Tibial artery (tissue), 4 donors: ENCODE results near the gene LEKR1.
"Not testable (repeated sequence)": the region's sequence is repeated elsewhere in the genome, so short reads cannot be mapped to it uniquely, and the experiment has no call there.

Experiments used
- DNase-seq, 2 donors: peaks; one replicate each; pipeline ENCODE4 v3.0.0-alpha.2; 2019
- H3K27ac ChIP-seq, 2 donors: fragments of 200-600 bp; sonication (generic) in 1 of 2; 1 replicate in 1 of 2; 2 replicates in 1 of 2; pipeline ENCODE4 v1.5.1; 2018 to 2019; ENCODE audit warnings: mild to moderate bottlenecking in 1 of 2
- H3K27me3 ChIP-seq, 2 donors: fragments of 200-600 bp; sonication (generic) in 1 of 2; one replicate each; pipeline versions ENCODE4 v1.5.1 to v1.6.0; 2016 to 2019
- H3K36me3 ChIP-seq, 3 donors: fragments of 200-600 bp; sonication (generic) in 2 of 3; one replicate each; pipeline ENCODE4 v1.5.1; 2016 to 2019; ENCODE audit warnings: mild to moderate bottlenecking in 2 of 3
- H3K4me1 ChIP-seq, 4 donors: fragments of 200-600 bp; sonication (generic) in 2 of 4; 1 replicate in 3 of 4; 2 replicates in 1 of 4; pipeline ENCODE4 v1.5.1; 2016 to 2019
- H3K4me3 ChIP-seq, 2 donors: fragments of 200-600 bp; sonication (generic) in 1 of 2; 1 replicate in 1 of 2; 2 replicates in 1 of 2; pipeline ENCODE4 v1.5.1; 2018 to 2019; ENCODE audit warnings: mild to moderate bottlenecking in 2 of 2
- H3K9me3 ChIP-seq, 3 donors: fragments of 200-600 bp; sonication (generic) in 1 of 3; one replicate each; pipeline ENCODE4 v1.5.1; 2016 to 2019
- CTCF ChIP-seq, 2 experiments: fragments of 200-600 bp in 1 of 2; fragments of 450-650 bp in 1 of 2; IDR thresholded peaks; one replicate each; pipeline ENCODE4 v1.5.1; 2017 to 2019; ENCODE audit warnings: antibody characterized with exemption in 2 of 2, mild to moderate bottlenecking in 1 of 2, moderate library complexity in 1 of 2
- intact Hi-C: fragments of 100-400 bp; cut with DNase I; formaldehyde crosslinking; loops from one replicate; pipeline ENCODE4 v1.15.0; 2023; ENCODE audit warnings: low total_unique reads

LEKR1 gene

GRCh38 chr3:156888176-156888575 is 62.0 kb downstream of the LEKR1 start:
- no peak for TF ChIP-seq CTCF (IDR thresholded peaks at IDR 0.05)
- H3K36me3 ChIP-seq = no peaks in the 10 kb centered on the region
- no peaks in the 10 kb centered on the region for H3K27me3 ChIP-seq
- DNase-seq = no peak
- peaks cover 0 to 19% (median 13%) of the 10 kb centered on the region in 4 donors for H3K4me1 ChIP-seq
- no peak overlapping the region for H3K4me3 ChIP-seq
- H3K9me3 ChIP-seq = peaks cover 0 to 4% (median 0%) of the 10 kb centered on the region in 3 donors
- H3K27ac ChIP-seq = peak overlapping the region; percentile 3 to 50
- intact Hi-C loops = no loop called here

DNA sequence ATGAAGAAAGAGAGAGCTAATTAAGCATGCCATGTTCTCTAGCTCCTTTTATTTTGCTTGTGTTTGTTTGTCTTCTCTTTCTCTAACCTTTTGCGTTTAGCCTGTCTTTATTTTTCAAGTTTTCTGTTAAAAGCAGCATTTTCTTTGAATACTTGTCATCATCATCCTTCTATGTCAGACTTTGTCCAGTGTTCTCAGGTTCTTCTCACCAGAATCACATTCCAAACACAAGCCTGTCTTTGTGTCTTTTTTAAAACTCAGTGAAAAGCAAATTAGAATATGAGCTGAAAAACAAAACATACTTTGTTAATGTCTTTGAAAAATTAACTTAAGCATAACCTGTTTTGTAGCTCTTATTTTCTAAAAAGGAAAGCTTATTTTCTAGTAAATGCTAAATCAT is 62.4 kb downstream of the LEKR1 start:
- intact Hi-C loops = no loop called here
- DNase-seq = no peak
- Histone ChIP-seq H3K4me3 (no peak overlapping the region), H3K4me1 (peaks cover 0 to 19% (median 13%) of the 10 kb centered on the region in 4 donors), H3K9me3 (peaks cover 0 to 4% (median 0%) of the 10 kb centered on the region in 3 donors), H3K27me3 (no peaks in the 10 kb centered on the region), H3K27ac (peak overlapping the region; percentile 3 to 50), H3K36me3 (no peaks in the 10 kb centered on the region)
- TF ChIP-seq CTCF (IDR thresholded peaks at IDR 0.05) = no peak

DNA sequence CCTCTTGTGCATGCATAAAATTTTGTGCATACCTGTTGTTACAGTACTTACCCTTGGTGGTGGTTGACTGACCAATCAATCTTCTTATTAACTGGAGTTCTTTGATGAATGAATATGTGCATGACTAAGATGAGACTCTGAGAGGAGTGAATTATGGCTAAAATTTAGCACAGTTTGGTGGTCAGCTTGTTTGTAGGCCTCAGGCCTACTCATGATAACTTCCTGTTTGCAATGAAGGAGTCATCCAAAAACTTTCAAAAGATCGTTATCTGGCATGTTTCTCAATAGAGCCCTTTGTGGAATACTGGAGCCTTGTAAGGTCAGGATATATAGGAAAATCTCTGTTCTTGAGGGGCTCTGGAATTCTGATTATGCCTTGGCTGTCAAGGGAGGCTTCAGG is 66.5 kb downstream of the LEKR1 start:
- Histone ChIP-seq H3K4me1 (peaks cover 0 to 19% (median 13%) of the 10 kb centered on the region in 4 donors), H3K36me3 (no peaks in the 10 kb centered on the region), H3K27me3 (no peaks in the 10 kb centered on the region), H3K9me3 (no peaks in the 10 kb centered on the region), H3K4me3 (no peak overlapping the region), H3K27ac (no peak overlapping the region)
- intact Hi-C loops = no loop called here
- DNase-seq = no peak
- TF ChIP-seq CTCF (IDR thresholded peaks at IDR 0.05) = no peak

GRCh38 chr3:156895374-156895773 is 69.2 kb downstream of the LEKR1 start:
- H3K36me3 ChIP-seq, H3K27me3 ChIP-seq, H3K4me3 ChIP-seq, H3K27ac ChIP-seq, H3K9me3 ChIP-seq, intact Hi-C loops, DNase-seq: not testable (repeated sequence)
- peaks cover 0 to 11% (median 4%) of the 10 kb centered on the region in 4 donors for H3K4me1 ChIP-seq

DNA sequence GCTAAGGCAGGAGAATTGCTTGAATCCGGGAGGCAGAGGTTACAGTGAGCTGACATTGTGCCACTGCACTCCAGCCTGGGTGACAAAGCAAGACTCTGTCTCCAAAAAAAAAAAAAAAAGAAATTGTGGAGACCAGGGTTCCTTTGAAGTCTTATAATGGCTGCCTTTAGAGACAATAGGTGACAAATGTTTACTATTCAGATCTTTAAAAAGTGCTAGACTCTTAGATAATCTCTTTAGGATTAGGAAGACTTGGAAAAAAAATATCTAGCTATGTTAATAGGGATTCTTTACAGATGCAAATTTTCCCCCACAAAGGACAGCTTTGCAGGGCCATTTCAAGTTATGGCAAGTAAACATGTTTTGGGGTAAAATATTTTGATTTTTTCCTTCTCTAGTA is 71.7 kb downstream of the LEKR1 start:
- H3K36me3 ChIP-seq, DNase-seq, H3K27me3 ChIP-seq, H3K27ac ChIP-seq, intact Hi-C loops, H3K4me3 ChIP-seq, H3K9me3 ChIP-seq: not testable (repeated sequence)
- peaks cover 0 to 28% (median 7%) of the 10 kb centered on the region in 4 donors for H3K4me1 ChIP-seq

- Histone ChIP-seq H3K4me1 (peaks cover 0 to 34% (median 7%) of the 10 kb centered on the region in 4 donors), H3K36me3 (no peaks in the 10 kb centered on the region), H3K9me3 (no peaks in the 10 kb centered on the region), H3K27me3 (no peaks in the 10 kb centered on the region), H3K4me3 (no peak overlapping the region), H3K27ac (peak overlapping the region in 1 of 2 donors; percentile 12)
- TF ChIP-seq CTCF (IDR thresholded peaks at IDR 0.05) = no peak
- DNase-seq = no peak
- intact Hi-C loops = no loop called here
These were observed 72.2 kb downstream of the LEKR1 start for GRCh38 chr3:156898296-156898880.

- Histone ChIP-seq H3K36me3 (no peaks in the 10 kb centered on the region), H3K27me3 (no peaks in the 10 kb centered on the region), H3K27ac (no peak overlapping the region), H3K4me3 (no peak overlapping the region), H3K4me1 (peaks cover 0 to 40% (median 9%) of the 10 kb centered on the region in 4 donors), H3K9me3 (no peaks in the 10 kb centered on the region)
- no peak for DNase-seq
- intact Hi-C loops = no loop called here
- TF ChIP-seq CTCF (IDR thresholded peaks at IDR 0.05) = no peak
These were observed 73.8 kb downstream of the LEKR1 start for GRCh38 chr3:156899951-156900350.
